ENCODE results near the gene TRAPPC3L. TPM values are rescaled to one million over a fixed set of nuclear protein-coding genes. Genes with fewer than 3 reads are reported as not detected.

TRAPPC3L gene
- total and polyA plus RNA-seq, 2 of the 13 experiments (the other 11 are each of a cell fraction or from before 2014, with no cell fraction given), result not detected

DNA sequence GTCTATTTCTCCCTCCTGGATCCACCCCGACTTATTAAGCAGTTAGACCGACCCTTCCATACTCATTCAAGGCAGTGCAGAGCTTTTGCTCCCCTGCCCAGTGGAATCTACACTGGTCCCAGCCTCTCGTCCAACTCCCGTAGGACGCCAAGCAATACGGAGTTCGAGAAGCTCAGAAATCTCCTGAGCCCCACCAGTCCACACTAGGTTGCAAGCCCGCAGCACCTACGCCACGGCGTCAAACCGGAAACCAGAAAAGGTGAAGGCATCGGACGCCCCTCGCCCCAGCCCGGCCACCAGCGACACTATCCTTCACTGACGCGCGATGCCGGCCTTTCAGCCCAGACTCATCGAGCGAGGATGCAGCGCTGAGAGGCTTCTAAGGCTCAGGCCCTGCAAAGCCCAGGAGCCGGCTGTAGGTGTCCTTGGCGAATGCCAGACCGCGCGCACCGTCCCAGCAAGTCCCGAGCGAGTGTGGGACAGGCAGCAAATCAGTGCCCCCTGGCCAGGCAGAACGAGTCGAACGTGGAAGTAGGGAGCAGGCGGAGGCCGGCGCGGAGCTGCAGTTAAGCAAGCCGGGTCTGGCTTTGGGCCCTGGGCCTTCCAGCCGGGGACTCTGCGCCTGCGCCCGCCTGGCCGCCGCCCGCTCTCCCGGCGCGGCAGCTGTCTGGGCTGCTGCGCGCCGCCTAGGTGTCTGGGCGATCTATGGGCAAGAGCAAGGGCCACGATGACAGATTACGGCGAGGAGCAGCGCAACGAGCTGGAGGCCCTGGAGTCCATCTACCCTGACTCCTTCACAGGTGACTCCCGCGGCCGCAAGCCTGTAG lies 25.6 kb upstream of the TRAPPC3L start, which contains the start of gene RWDD1 (continued):
- TF ChIP-seq SP4 (CRISPR knock-in tag; IDR thresholded peaks at IDR 0.05), result peak; percentile 86
- TF ChIP-seq ZNF781 (CRISPR knock-in tag; IDR thresholded peaks at IDR 0.05; ENCODE audit: borderline replicate concordance, not compliant biosample characterization), result peak; percentile 64
- TF ChIP-seq SIX4 (CRISPR knock-in tag; IDR thresholded peaks at IDR 0.05), result peak; percentile 68; the same call in 1 of the 2 replicates
- TF ChIP-seq, protein P1, sequence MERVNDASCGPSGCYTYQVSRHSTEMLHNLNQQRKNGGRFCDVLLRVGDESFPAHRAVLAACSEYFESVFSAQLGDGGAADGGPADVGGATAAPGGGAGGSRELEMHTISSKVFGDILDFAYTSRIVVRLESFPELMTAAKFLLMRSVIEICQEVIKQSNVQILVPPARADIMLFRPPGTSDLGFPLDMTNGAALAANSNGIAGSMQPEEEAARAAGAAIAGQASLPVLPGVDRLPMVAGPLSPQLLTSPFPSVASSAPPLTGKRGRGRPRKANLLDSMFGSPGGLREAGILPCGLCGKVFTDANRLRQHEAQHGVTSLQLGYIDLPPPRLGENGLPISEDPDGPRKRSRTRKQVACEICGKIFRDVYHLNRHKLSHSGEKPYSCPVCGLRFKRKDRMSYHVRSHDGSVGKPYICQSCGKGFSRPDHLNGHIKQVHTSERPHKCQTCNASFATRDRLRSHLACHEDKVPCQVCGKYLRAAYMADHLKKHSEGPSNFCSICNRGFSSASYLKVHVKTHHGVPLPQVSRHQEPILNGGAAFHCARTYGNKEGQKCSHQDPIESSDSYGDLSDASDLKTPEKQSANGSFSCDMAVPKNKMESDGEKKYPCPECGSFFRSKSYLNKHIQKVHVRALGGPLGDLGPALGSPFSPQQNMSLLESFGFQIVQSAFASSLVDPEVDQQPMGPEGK (CRISPR knock-in tag; IDR thresholded peaks at IDR 0.05), result peak; percentile 68
- peak; percentile 96; the same call in 1 of the 2 replicates for TF ChIP-seq ZNF567 (CRISPR knock-in tag; IDR thresholded peaks at IDR 0.05; ENCODE audit: borderline replicate concordance)
- peak; percentile 96 for TF ChIP-seq CCDC6 (CRISPR knock-in tag; IDR thresholded peaks at IDR 0.05)
- peak; percentile 64; the same call in 1 of the 2 replicates for TF ChIP-seq ZSCAN25 (CRISPR knock-in tag; IDR thresholded peaks at IDR 0.05)
- TF ChIP-seq SMAD3 (CRISPR knock-in tag; IDR thresholded peaks at IDR 0.05), result peak; percentile 97
- TF ChIP-seq ZNF839 (CRISPR knock-in tag; IDR thresholded peaks at IDR 0.05; ENCODE audit: borderline replicate concordance), result peak; percentile 85; the same call in 1 of the 2 replicates
- TF ChIP-seq GABPB1 (CRISPR knock-in tag; IDR thresholded peaks at IDR 0.05), result peak; percentile 96
- TF ChIP-seq ZNF788 (CRISPR knock-in tag; IDR thresholded peaks at IDR 0.05; ENCODE audit: borderline replicate concordance), result peak; percentile 98; the same call in 1 of the 2 replicates
- peak; percentile 92 for TF ChIP-seq RNF2 (conservative IDR thresholded peaks at IDR 0.05; ENCODE audit: low read depth)
- TF ChIP-seq ZNF350 (CRISPR knock-in tag; IDR thresholded peaks at IDR 0.05; ENCODE audit: borderline replicate concordance, low read depth), result peak; percentile 100
- TF ChIP-seq IKZF1 (IDR thresholded peaks at IDR 0.05), result no peak
- no peak for TF ChIP-seq ZNF10 (CRISPR knock-in tag; IDR thresholded peaks at IDR 0.05; ENCODE audit: borderline replicate concordance, low read depth)
- TF ChIP-seq DPF2 (CRISPR knock-in tag; IDR thresholded peaks at IDR 0.05; ENCODE audit: borderline replicate concordance, low read depth), result no peak; the same call in 1 of the 2 replicates
- no peak for TF ChIP-seq ZNF780A (CRISPR knock-in tag; IDR thresholded peaks at IDR 0.05)
- TF ChIP-seq TAF15 (IDR thresholded peaks at IDR 0.05; ENCODE audit: low read depth, low read length, poor library complexity, severe bottlenecking), result peak; percentile 88
- TF ChIP-seq PHF21A (CRISPR knock-in tag; IDR thresholded peaks at IDR 0.05), result peak; percentile 99
- TF ChIP-seq SOX6 (IDR thresholded peaks at IDR 0.05), result no peak
- peak; percentile 87 for TF ChIP-seq SOX6 (CRISPR knock-in tag; IDR thresholded peaks at IDR 0.05)
- no peak for TF ChIP-seq ZNF484 (CRISPR knock-in tag; IDR thresholded peaks at IDR 0.05; ENCODE audit: borderline replicate concordance, low read depth)
- 0 out of 2 replicates have a peak, but pooled peaks have one; percentile 37 for TF ChIP-seq ZNF660 (CRISPR knock-in tag; IDR thresholded peaks at IDR 0.05; ENCODE audit: borderline replicate concordance, low read depth)
- TF ChIP-seq KLF13 (CRISPR knock-in tag; IDR thresholded peaks at IDR 0.05), result no peak
- peak; percentile 99 for TF ChIP-seq KMT2A (CRISPR knock-in tag; IDR thresholded peaks at IDR 0.05)
- TF ChIP-seq SRSF9 (IDR thresholded peaks at IDR 0.05; ENCODE audit: borderline replicate concordance, insufficient read depth, low read depth, low read length, poor library complexity, severe bottlenecking), result no peak
- TF ChIP-seq ZEB1 (IDR thresholded peaks at IDR 0.05; ENCODE audit: insufficient replicate concordance, low read depth), result no peak

Data from HepG2 (cell line).